ENCODE data around the gene USP31. TPM values are rescaled to one million over a fixed set of nuclear protein-coding genes. Genes with fewer than 3 reads are reported as not detected.

The USP31 gene
- total and polyA plus RNA-seq, 7 experiments from 2014 or later = 0.20 to 6.0 (median 3.6) TPM

DNA sequence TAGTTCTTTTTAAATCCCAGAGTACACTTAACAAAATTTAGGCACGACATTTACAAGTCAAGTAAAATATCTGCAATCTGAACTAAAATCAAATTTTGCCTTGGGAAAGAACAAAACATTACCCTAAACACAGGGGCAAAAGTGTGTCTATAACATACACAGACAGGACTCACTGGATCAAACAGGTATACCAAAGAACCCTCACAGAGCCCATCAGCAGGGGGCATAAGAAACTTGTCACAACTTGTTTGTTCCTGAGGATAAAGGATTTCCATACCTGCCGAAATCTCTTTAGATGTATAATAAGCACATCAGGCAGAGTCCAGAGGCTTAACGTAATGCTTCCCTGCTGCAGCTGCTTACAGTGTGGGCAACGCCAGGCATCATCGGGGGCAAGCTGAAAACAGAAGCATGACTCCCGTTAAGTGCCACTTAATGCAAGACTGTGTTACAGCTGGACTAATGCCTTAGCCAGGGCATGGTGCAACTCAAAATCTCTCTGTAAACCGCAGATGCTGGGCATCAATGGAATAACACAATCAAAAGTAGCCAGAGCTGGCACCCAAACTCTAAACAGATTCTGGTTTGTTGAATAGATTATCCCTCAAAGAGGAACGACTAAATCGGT, 67.0 kb downstream of the USP31 start:
- H3K27ac Mint-ChIP-seq = no peak overlapping the region
- H3K27ac ChIP-seq (ENCODE audit: low read depth, low read length) = no peak overlapping the region
- peaks cover 0 to 5% (median 0%) of the 10 kb centered on the region in 3 experiments for H3K36me3 ChIP-seq (ENCODE audit: control insufficient read depth in 2 of 3, insufficient read depth in 3 of 3, low read length in 3 of 3)
- no peak for ATAC-seq
- no peak for DNase-seq
- no peaks in the 10 kb centered on the region for H3K4me1 ChIP-seq (ENCODE audit: control insufficient read depth in 2 of 2, insufficient read depth in 2 of 2, low read length in 2 of 2)
- no peak overlapping the region for H3K4me3 ChIP-seq (ENCODE audit: low read length)
- no peaks in the 10 kb centered on the region for H3K9me3 Mint-ChIP-seq
- H3K27me3 ChIP-seq (ENCODE audit: control insufficient read depth in 2 of 2, insufficient read depth in 2 of 2, low read length in 2 of 2) = no peaks in the 10 kb centered on the region
- intact Hi-C loops (cut with micrococcal nuclease) = no loop called here
- H3K4me1 Mint-ChIP-seq = peaks cover 0 to 5% (median 0%) of the 10 kb centered on the region in 7 donors
- H3K27me3 Mint-ChIP-seq = no peaks in the 10 kb centered on the region
- no peaks in the 10 kb centered on the region for H3K9me3 ChIP-seq (ENCODE audit: control insufficient read depth in 2 of 3, low read length in 3 of 3)
- no peak overlapping the region for H3K4me3 Mint-ChIP-seq
- ChIA-PET POLR2A (no interaction called here), CTCF (no interaction called here)
- peaks cover 5 to 46% (median 22%) of the 10 kb centered on the region in 5 donors for H3K36me3 Mint-ChIP-seq

DNA sequence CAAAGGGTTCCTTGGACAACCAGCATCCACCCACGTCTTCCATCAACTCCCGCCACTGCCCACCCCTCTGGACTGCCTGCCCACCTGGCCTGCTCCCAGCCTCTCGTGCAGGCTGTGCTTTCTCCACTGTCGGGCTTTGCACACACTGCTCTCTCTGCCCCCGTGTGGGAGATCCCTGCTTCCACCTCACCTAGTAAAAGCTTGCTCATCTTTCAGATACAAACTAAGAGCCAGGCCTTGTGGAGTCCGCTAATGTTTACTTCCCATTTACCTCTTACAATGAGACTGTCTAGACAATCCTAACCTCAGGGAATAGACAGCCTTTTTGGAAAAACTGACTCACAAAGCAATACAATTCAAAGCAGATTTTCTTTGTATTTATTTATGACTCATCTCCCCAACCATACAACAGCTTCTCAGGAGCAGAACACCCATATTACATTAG, 67.6 kb downstream of the USP31 start:
- Histone ChIP-seq H3K36me3 (ENCODE audit: control insufficient read depth in 2 of 3, insufficient read depth in 3 of 3, low read length in 3 of 3) (peaks cover 0 to 5% (median 0%) of the 10 kb centered on the region in 3 experiments), H3K27ac (ENCODE audit: low read depth, low read length) (no peak overlapping the region), H3K4me3 (ENCODE audit: low read length) (no peak overlapping the region), H3K9me3 (ENCODE audit: control insufficient read depth in 2 of 3, low read length in 3 of 3) (no peaks in the 10 kb centered on the region), H3K4me1 (ENCODE audit: control insufficient read depth in 2 of 2, insufficient read depth in 2 of 2, low read length in 2 of 2) (no peaks in the 10 kb centered on the region), H3K27me3 (ENCODE audit: control insufficient read depth in 2 of 2, insufficient read depth in 2 of 2, low read length in 2 of 2) (no peaks in the 10 kb centered on the region)
- no peak for ATAC-seq
- intact Hi-C loops (cut with micrococcal nuclease) = no loop called here
- no peaks in the 10 kb centered on the region for H3K27me3 Mint-ChIP-seq
- H3K4me3 Mint-ChIP-seq = no peak overlapping the region
- H3K36me3 Mint-ChIP-seq = peaks cover 5 to 48% (median 22%) of the 10 kb centered on the region in 5 donors
- H3K9me3 Mint-ChIP-seq = no peaks in the 10 kb centered on the region
- ChIA-PET CTCF (no interaction called here), POLR2A (no interaction called here)
- no peak for DNase-seq
- peaks cover 0 to 5% (median 0%) of the 10 kb centered on the region in 7 donors for H3K4me1 Mint-ChIP-seq
- H3K27ac Mint-ChIP-seq = no peak overlapping the region

DNA sequence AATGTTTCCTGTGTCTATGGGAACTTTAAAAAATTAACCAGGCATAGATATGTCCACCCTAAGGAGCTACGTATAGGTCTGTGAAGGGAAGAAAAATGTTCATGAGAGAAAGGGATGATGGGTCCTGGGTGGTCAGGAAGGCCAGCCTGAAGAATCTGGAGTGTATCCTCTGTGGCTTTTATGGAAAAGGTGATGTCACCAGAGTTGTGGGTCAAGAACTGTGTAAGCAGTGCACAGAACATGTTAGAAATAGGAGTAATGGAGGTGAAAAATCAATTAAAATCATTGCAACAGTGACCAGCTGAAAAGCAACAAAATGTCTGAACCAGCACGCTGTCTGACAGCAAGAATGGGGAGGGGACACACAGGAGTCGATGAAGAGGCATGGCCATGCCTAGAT, 68.5 kb downstream of the USP31 start:
- Mint-ChIP-seq H3K4me3 (no peak overlapping the region), H3K27me3 (no peaks in the 10 kb centered on the region), H3K4me1 (peaks cover 0 to 5% (median 0%) of the 10 kb centered on the region in 7 donors), H3K36me3 (peaks cover 5 to 49% (median 22%) of the 10 kb centered on the region in 5 donors), H3K27ac (no peak overlapping the region), H3K9me3 (no peaks in the 10 kb centered on the region)
- POLR2A ChIA-PET = no interaction called here
- ATAC-seq (no peak), DNase-seq (no peak)
- intact Hi-C loops (cut with micrococcal nuclease) = no loop called here
- no peak overlapping the region for H3K4me3 ChIP-seq (ENCODE audit: low read length)
- CTCF ChIA-PET = no interaction called here
- H3K27ac ChIP-seq (ENCODE audit: low read depth, low read length) = no peak overlapping the region
- H3K36me3 ChIP-seq (ENCODE audit: control insufficient read depth in 2 of 3, insufficient read depth in 3 of 3, low read length in 3 of 3) = peaks cover 0 to 5% (median 0%) of the 10 kb centered on the region in 3 experiments
- H3K9me3 ChIP-seq (ENCODE audit: control insufficient read depth in 2 of 3, low read length in 3 of 3) = no peaks in the 10 kb centered on the region
- no peaks in the 10 kb centered on the region for H3K4me1 ChIP-seq (ENCODE audit: control insufficient read depth in 2 of 2, insufficient read depth in 2 of 2, low read length in 2 of 2)
- no peaks in the 10 kb centered on the region for H3K27me3 ChIP-seq (ENCODE audit: control insufficient read depth in 2 of 2, insufficient read depth in 2 of 2, low read length in 2 of 2)

DNA sequence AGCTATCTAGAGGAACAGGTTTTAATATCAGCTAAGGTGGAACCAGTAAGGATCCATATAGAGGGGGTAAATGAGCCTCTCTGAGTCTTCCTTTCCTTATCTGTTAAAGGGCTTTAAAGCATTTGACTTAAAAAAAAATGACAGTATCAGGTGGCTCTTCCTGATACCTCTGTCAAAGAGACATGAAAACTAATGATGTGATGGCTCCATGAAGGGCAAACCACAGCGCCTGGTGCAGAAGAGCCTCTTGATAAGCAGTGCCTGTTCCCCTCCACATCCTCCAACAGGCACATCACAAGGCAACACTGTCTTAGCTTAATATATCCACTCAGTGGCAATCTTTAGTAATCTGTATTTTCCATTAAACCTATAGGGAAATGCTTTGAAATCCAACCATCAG, 68.9 kb downstream of the USP31 start:
- ATAC-seq = no peak
- Mint-ChIP-seq H3K9me3 (no peaks in the 10 kb centered on the region), H3K36me3 (peaks cover 5 to 51% (median 22%) of the 10 kb centered on the region in 5 donors), H3K27me3 (no peaks in the 10 kb centered on the region), H3K4me3 (no peak overlapping the region), H3K4me1 (peaks cover 0 to 5% (median 0%) of the 10 kb centered on the region in 7 donors), H3K27ac (no peak overlapping the region)
- DNase-seq = no peak
- Histone ChIP-seq H3K4me3 (ENCODE audit: low read length) (no peak overlapping the region), H3K27me3 (ENCODE audit: control insufficient read depth in 2 of 2, insufficient read depth in 2 of 2, low read length in 2 of 2) (no peaks in the 10 kb centered on the region), H3K9me3 (ENCODE audit: control insufficient read depth in 2 of 3, low read length in 3 of 3) (no peaks in the 10 kb centered on the region), H3K27ac (ENCODE audit: low read depth, low read length) (no peak overlapping the region), H3K4me1 (ENCODE audit: control insufficient read depth in 2 of 2, insufficient read depth in 2 of 2, low read length in 2 of 2) (no peaks in the 10 kb centered on the region), H3K36me3 (ENCODE audit: control insufficient read depth in 2 of 3, insufficient read depth in 3 of 3, low read length in 3 of 3) (peaks cover 0 to 5% (median 0%) of the 10 kb centered on the region in 3 experiments)
- intact Hi-C loops (cut with micrococcal nuclease) = no loop called here
- CTCF ChIA-PET = no interaction called here
- POLR2A ChIA-PET = no interaction called here

DNA sequence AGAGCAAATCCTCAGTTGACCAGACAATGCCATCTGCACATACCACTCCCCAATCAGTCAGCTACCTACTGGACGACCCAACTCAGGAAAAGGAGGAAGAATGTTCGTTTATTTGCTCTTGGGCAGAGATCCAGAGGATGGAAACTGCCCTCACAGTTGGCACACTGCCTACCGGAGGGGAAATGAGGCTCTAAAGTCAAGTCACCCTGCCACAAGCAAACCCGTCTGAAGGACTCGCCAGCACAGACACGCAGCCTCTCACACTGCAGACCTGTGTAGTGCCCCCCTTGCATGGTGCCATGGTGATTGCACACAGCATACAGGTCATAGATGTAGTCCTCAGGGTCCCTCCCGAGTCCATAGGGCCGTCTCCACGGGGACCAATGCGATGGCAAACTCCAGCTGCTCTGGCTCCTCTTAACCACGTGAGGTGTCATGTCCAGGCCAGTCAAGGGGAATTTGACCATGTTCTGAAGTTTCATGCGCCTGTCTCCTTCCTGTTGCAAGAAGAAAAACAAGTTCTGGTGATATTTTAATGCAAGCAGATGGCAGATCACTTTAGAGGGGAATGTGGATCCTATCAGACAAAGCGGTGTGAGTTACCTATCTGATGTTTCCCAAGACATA, 69.5 kb downstream of the USP31 start:
- peaks cover 0 to 5% (median 0%) of the 10 kb centered on the region in 7 donors for H3K4me1 Mint-ChIP-seq
- H3K4me3 ChIP-seq (ENCODE audit: low read length) = no peak overlapping the region
- no peak overlapping the region for H3K4me3 Mint-ChIP-seq
- intact Hi-C loops (cut with micrococcal nuclease) = no loop called here
- CTCF ChIA-PET = no interaction called here
- POLR2A ChIA-PET = no interaction called here
- no peaks in the 10 kb centered on the region for H3K9me3 ChIP-seq (ENCODE audit: control insufficient read depth in 2 of 3, low read length in 3 of 3)
- DNase-seq (no peak), ATAC-seq (no peak)
- H3K9me3 Mint-ChIP-seq = no peaks in the 10 kb centered on the region
- H3K27me3 ChIP-seq (ENCODE audit: control insufficient read depth in 2 of 2, insufficient read depth in 2 of 2, low read length in 2 of 2) = no peaks in the 10 kb centered on the region
- no peaks in the 10 kb centered on the region for H3K27me3 Mint-ChIP-seq
- peaks cover 5 to 53% (median 20%) of the 10 kb centered on the region in 5 donors for H3K36me3 Mint-ChIP-seq
- H3K27ac ChIP-seq (ENCODE audit: low read depth, low read length) = no peak overlapping the region
- H3K36me3 ChIP-seq (ENCODE audit: control insufficient read depth in 2 of 3, insufficient read depth in 3 of 3, low read length in 3 of 3) = peaks cover 0 to 5% (median 0%) of the 10 kb centered on the region in 3 experiments
- peak overlapping the region in 1 of 9 donors; percentile 43 for H3K27ac Mint-ChIP-seq
- H3K4me1 ChIP-seq (ENCODE audit: control insufficient read depth in 2 of 2, insufficient read depth in 2 of 2, low read length in 2 of 2) = no peaks in the 10 kb centered on the region

DNA sequence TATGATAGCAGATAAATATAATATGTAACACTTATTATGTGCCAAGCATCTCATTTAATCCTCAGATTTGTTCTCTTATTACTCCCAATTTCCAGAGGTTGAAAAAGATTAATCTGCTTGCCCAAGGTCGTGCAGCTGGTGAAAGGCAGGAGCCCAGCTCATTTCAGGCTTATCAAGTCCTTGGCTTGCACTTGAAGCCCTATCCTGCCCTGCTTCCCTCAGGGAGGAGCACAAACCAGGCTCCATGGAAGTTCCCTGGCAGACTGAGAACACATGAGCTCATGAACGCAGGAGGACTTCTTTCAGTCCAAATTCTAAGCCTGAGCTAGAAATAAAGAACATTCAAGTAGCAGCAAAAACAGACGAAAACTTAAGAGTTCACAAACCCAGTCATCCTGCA, 74.8 kb downstream of the USP31 start:
- no peak overlapping the region for H3K27ac ChIP-seq (ENCODE audit: low read depth, low read length)
- H3K27me3 Mint-ChIP-seq = no peaks in the 10 kb centered on the region
- no peaks in the 10 kb centered on the region for H3K9me3 ChIP-seq (ENCODE audit: control insufficient read depth in 2 of 3, low read length in 3 of 3)
- intact Hi-C loops (cut with micrococcal nuclease) = no loop called here
- H3K4me3 Mint-ChIP-seq = no peak overlapping the region
- no peaks in the 10 kb centered on the region for H3K4me1 ChIP-seq (ENCODE audit: control insufficient read depth in 2 of 2, insufficient read depth in 2 of 2, low read length in 2 of 2)
- ChIA-PET POLR2A (no interaction called here), CTCF (no interaction called here)
- no peaks in the 10 kb centered on the region for H3K9me3 Mint-ChIP-seq
- H3K36me3 ChIP-seq (ENCODE audit: control insufficient read depth in 2 of 3, insufficient read depth in 3 of 3, low read length in 3 of 3) = peaks cover 0 to 6% (median 0%) of the 10 kb centered on the region in 3 experiments
- H3K4me1 Mint-ChIP-seq = peaks cover 0 to 3% (median 0%) of the 10 kb centered on the region in 7 donors
- no peak overlapping the region for H3K4me3 ChIP-seq (ENCODE audit: low read length)
- DNase-seq (no peak), ATAC-seq (no peak)
- H3K27ac Mint-ChIP-seq = no peak overlapping the region
- peaks cover 5 to 64% (median 24%) of the 10 kb centered on the region in 5 donors for H3K36me3 Mint-ChIP-seq
- no peaks in the 10 kb centered on the region for H3K27me3 ChIP-seq (ENCODE audit: control insufficient read depth in 2 of 2, insufficient read depth in 2 of 2, low read length in 2 of 2)

All from naive thymus-derived CD4-positive, alpha-beta T cell (primary cell).